ENCODE measurements around the gene NXPE3.
"Not testable (repeated sequence)": the region's sequence is repeated elsewhere in the genome, so short reads cannot be mapped to it uniquely, and the experiment has no call there.

NXPE3 gene

DNA sequence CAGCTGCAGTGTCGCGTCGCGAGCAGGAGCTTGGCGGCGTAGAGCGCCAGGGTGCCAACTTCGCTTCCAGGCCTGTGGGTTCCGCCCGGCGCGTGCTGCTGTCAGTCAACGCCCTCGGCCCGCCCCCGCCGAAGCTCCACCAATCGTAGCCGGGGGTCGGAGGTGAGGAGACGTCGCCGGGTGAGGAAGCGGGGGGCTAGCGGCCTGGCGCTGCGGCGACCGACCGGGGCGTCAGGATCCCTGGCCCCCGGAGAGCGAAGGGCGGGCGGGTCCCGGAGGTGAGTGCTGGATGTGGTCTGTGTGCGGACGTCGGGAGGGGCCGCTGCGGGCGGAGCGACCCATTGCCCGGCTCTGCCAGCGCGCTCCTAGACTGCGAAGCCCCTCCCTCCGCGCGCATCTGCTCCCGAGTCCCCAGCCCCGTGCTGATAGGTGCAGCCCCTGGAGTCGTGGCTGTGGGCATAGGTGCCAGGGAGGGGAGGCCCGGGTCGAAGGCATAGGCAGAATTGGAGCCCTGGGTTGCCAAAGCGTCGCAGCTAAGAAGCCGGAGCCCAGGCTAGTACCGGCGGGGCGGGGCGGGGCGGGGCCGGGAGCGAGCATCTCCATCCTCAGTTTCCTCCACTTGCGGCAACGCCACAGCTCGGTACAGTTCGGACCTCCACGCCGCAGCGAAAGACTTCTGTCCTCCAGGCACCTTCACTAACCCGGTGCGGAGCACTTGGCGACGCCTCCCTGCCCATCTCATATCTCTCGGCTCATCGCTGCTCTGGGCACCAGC, at the start of gene NXPE3:
TSS of gene NXPE3 (plus strand) at position 165 of the 775 bp plus-strand sequence. CDS start 6,386 bp downstream, outside the sequence.
- H3K27ac ChIP-seq, result peak within 1 kb of the TSS; percentile 73 to 91
- peak; percentile 95 for DNase-seq (ENCODE audit: low spot score)
- TF ChIP-seq, protein P1, sequence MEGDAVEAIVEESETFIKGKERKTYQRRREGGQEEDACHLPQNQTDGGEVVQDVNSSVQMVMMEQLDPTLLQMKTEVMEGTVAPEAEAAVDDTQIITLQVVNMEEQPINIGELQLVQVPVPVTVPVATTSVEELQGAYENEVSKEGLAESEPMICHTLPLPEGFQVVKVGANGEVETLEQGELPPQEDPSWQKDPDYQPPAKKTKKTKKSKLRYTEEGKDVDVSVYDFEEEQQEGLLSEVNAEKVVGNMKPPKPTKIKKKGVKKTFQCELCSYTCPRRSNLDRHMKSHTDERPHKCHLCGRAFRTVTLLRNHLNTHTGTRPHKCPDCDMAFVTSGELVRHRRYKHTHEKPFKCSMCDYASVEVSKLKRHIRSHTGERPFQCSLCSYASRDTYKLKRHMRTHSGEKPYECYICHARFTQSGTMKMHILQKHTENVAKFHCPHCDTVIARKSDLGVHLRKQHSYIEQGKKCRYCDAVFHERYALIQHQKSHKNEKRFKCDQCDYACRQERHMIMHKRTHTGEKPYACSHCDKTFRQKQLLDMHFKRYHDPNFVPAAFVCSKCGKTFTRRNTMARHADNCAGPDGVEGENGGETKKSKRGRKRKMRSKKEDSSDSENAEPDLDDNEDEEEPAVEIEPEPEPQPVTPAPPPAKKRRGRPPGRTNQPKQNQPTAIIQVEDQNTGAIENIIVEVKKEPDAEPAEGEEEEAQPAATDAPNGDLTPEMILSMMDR (IDR thresholded peaks at IDR 0.05), result no peak

GRCh38 chr3:101729586-101729985, 49.4 kb upstream of the NXPE3 start:
- no peak for DNase-seq (ENCODE audit: low spot score)
- TF ChIP-seq, protein P1 (IDR thresholded peaks at IDR 0.05), result no peak
- no peak overlapping the region for H3K4me3 ChIP-seq
- H3K27ac ChIP-seq, result no peak overlapping the region

More for the DNA sequence above, at the start of gene NXPE3:
- peak within 1 kb of the TSS; percentile 84 for H3K4me3 ChIP-seq

- TF ChIP-seq, protein P1 (IDR thresholded peaks at IDR 0.05), result no peak
- no peak overlapping the region for H3K4me3 ChIP-seq
- DNase-seq (ENCODE audit: low spot score), result no peak
- H3K27ac ChIP-seq, result no peak overlapping the region
Observed at GRCh38 chr3:101730839-101731238, 48.2 kb upstream of the NXPE3 start.

- TF ChIP-seq, protein P1 (IDR thresholded peaks at IDR 0.05), result no peak
- H3K27ac ChIP-seq, result no peak overlapping the region
- H3K4me3 ChIP-seq, result no peak overlapping the region
- DNase-seq (ENCODE audit: low spot score), result no peak
Observed at GRCh38 chr3:101732240-101732641, 46.8 kb upstream of the NXPE3 start.

DNA sequence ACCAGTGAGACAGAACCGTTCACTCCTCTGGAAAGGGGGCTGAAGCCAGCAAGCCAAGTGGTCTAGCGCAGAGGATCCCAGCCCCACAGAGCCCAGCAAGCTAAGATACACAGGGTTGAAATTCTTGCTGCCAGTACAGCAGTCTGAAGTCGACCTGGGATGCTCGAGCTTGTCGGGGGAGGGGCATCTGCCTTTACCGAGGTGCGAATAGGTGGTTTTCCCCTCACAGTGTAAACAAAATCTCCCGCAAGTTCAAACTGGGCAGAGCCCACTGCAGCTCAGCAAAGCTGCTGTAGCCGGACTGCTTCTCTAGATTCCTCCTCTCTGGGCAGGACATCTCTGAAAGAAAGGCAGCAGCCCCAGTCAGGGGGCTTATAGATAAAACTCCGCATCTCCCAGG, 43.2 kb upstream of the NXPE3 start:
- Histone ChIP-seq H3K27ac (no peak overlapping the region), H3K4me3 (no peak overlapping the region)
- TF ChIP-seq, protein P1 (IDR thresholded peaks at IDR 0.05), result no peak
- DNase-seq (ENCODE audit: low spot score), result no peak

GRCh38 chr3:101741914-101742313, 37.1 kb upstream of the NXPE3 start:
- not testable (repeated sequence) for DNase-seq (ENCODE audit: low spot score); H3K27ac ChIP-seq; H3K4me3 ChIP-seq

GRCh38 chr3:101744811-101745210, 34.2 kb upstream of the NXPE3 start:
- Histone ChIP-seq H3K4me3 (no peak overlapping the region), H3K27ac (no peak overlapping the region)
- TF ChIP-seq, protein P1 (IDR thresholded peaks at IDR 0.05), result no peak
- no peak for DNase-seq (ENCODE audit: low spot score)

- DNase-seq (ENCODE audit: low spot score); H3K27ac ChIP-seq; H3K4me3 ChIP-seq: not testable (repeated sequence)
Observed at GRCh38 chr3:101745934-101746333, 33.1 kb upstream of the NXPE3 start.

DNA sequence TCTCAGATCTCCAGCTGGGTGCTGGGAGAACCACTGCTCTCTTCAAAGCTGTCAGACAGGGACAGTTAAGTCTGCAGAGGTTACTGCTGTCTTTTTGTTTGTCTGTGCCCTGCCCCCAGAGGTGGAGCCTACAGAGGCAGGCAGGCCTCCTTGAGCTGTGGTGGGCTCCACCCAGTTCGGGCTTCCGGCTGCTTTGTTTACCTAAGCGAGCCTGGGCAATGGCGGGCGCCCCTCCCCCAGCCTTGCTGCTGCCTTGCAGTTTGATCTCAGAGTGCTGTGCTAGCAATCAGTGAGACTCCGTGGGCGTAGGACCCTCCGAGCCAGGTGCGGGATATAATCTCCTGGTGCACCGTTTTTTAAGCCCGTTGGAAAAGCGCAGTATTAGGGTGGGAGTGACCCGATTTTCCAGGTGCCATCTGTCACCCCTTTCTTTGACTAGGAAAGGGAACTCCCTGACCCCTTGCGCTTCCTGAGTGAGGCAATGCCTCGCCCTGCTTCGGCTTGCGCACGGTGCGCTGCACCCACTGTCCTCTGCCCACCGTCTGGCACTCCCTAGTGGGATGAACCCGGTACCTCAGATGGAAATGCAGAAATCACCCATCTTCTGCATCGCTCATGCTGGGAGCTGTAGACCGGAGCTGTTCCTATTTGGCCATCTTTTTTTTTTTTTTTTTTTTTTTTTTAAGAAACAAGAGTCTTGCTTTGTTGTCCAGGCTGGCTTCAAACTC, 25.5 kb upstream of the NXPE3 start:
- not testable (repeated sequence) for H3K4me3 ChIP-seq; H3K27ac ChIP-seq; DNase-seq (ENCODE audit: low spot score)

Data from coronary artery (tissue), 2 donors.